Duodenal mucosa (tissue), 2 donors: Measurements from ENCODE around the gene ALOX15B.

Experiments
- H3K27ac ChIP-seq: one replicate; pipeline ENCODE4 v1.7.0; 2013; ENCODE audit warnings: low read depth, low read length
- H3K27me3 ChIP-seq, 2 donors: one replicate each; pipeline ENCODE4 v1.7.0; 2013; ENCODE audit warnings: low read length in 2 of 2, control low read depth in 1 of 2; ENCODE audit not compliant: insufficient read depth in 2 of 2, control insufficient read depth in 1 of 2
- H3K36me3 ChIP-seq, 2 donors: one replicate each; pipeline ENCODE4 v1.7.0; 2013; ENCODE audit warnings: low read length in 2 of 2, control low read depth in 1 of 2; ENCODE audit not compliant: insufficient read depth in 2 of 2, control insufficient read depth in 1 of 2
- H3K4me1 ChIP-seq, 2 donors: one replicate each; pipeline ENCODE4 v1.7.0; 2013; ENCODE audit warnings: low read length in 2 of 2, control low read depth in 1 of 2; ENCODE audit not compliant: insufficient read depth in 2 of 2, control insufficient read depth in 1 of 2
- H3K4me3 ChIP-seq, 2 donors: one replicate each; pipeline ENCODE4 v1.7.0; 2013; ENCODE audit warnings: low read length in 2 of 2, low read depth in 1 of 2
- H3K9ac ChIP-seq, 2 donors: one replicate each; pipeline ENCODE4 v1.7.0; 2013; ENCODE audit warnings: low read length in 2 of 2, low read depth in 1 of 2
- H3K9me3 ChIP-seq, 2 donors: one replicate each; pipeline ENCODE4 v1.7.0; 2013; ENCODE audit warnings: low read length in 2 of 2, control low read depth in 1 of 2; ENCODE audit not compliant: control insufficient read depth in 1 of 2

The ALOX15B gene

DNA sequence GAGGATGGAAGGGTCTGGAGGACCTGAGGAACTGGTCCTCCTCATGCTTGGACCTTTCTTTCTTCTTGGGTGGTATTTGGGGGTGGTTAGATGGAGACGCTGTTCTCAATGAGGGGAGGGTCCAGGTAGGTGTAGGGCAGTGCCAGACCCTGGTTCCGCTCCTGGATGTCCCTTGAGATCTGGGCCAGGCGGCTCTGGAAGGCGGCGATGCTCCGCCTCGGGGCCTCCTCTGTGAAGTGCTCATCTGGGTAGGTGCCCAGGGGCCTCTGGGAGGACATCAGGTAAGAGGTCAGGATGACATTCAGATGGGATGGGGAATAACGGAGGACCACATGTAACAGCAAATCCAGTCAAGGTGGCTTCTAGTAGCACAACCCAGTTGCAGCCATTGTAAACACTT is 57.7 kb downstream of the ALOX15B start:
- H3K4me1 ChIP-seq: no peaks in the 10 kb centered on the region
- H3K9ac ChIP-seq: no peak overlapping the region
- no peak overlapping the region for H3K27ac ChIP-seq
- no peak overlapping the region for H3K4me3 ChIP-seq
- H3K9me3 ChIP-seq: no peaks in the 10 kb centered on the region
- peaks cover 8 to 14% of the 10 kb centered on the region in 2 donors for H3K27me3 ChIP-seq
- H3K36me3 ChIP-seq: no peaks in the 10 kb centered on the region
